NCI-H1417 treated with DMSO at 0.1 percent for 48 hours (cell line): Measurements from ENCODE around the gene LAMP2.
"Not testable (repeated sequence)": the region's sequence is repeated elsewhere in the genome, so short reads cannot be mapped to it uniquely, and the experiment has no call there.

ENCODE experiments used
- DNase-seq: peaks from one replicate; lab custom pipeline; 2025; lab: John Stamatoyannopoulos, UW

LAMP2 gene

DNA sequence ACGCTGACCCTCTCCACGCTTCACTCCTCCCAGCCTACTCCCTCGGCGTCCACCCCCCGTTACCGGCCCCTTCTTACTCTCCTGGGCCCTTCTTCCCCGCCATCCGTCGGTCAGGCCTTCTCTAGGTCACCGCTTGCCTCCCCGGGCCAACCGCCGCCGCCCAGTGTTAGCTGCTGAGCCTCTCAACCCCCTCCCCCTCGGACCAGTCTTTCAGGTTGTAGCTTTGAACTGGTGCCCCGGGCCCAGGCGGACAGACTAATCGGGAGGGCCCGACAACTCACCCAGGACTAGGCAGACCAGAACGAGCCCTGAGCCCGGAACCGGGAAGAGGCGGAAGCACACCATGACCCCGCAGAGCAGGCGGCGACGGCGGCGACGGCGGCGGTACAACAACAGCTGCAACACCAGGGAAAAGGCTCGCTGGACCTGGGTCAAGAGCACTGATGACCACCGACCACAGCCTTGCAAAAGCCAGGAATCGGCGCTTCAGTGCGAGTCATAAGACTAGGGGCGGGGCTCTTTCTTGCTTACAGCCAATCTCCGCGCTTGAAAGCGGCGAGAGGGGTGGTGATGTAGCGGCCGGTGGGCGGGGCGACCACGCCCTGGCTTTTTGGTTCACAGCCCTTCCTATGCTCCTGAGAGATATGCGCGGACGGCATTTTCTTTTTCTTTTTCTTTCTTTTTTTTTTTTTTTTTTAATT lies at the start of gene LAMP2:
Gene LAMP2, minus strand, starts transcription at position 472 of the 701 bp plus-strand sequence. Its CDS starts 127 bp downstream, at position 345.
- peak; percentile 51 for DNase-seq

DNA sequence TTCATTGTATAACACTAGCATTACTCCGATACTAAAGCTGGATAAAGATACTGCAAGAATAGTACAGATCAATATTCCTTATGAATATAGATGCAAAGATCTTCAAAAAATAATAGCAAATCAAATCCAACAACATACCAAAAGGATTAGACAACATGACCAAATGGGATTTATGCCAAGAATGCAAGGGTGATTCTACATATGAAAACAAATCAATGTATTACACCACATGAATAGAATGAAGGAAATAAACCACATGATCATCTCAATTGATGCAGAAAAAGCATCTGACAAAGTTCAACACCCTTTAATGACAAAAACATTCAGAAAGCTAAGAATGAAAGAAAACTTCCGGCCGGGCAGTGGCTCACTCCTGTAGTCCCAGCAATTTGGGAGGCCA lies 48.8 kb upstream of the LAMP2 start:
- DNase-seq, result no peak

DNA sequence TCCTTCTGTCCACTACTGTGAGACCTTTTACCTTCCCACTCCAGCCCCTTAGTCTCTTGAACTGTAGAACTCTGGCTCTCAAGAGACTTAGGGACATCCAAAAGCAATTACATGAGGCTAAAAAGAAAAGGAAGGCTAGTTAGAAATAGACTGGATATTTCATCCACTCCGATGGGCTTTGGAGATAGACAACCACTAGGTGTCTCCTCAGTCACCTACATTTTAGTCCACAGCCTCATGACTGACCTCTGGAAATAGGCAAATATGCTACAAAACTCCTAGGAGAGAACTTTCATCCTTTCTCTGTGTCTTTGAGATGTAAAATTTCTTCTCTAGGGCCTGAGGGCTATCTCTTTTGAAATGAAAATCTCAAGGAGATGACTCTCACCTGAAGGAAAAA lies 45.1 kb upstream of the LAMP2 start:
- no peak for DNase-seq

DNA sequence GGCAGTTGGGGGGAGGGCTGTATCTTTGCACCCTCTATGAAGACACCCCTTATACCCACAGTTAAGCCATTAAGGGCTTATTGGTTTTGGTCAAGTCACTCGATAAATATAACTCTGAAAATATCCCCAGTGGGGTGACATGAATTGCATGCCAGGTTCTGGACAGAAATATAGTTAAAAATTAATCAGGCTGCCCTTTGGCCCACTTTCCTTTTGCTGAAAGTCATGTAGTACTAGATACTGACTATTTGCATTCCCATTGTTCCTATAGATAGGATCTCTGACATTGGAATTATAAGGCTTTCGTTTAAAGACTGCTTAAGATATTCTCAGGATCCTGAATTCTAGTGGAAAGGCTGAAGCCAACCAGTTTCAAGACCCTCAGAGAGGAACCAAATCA lies 43.5 kb upstream of the LAMP2 start:
- no peak for DNase-seq

GRCh38 chrX:120512222-120512621 lies 43.1 kb upstream of the LAMP2 start:
- no peak for DNase-seq

DNA sequence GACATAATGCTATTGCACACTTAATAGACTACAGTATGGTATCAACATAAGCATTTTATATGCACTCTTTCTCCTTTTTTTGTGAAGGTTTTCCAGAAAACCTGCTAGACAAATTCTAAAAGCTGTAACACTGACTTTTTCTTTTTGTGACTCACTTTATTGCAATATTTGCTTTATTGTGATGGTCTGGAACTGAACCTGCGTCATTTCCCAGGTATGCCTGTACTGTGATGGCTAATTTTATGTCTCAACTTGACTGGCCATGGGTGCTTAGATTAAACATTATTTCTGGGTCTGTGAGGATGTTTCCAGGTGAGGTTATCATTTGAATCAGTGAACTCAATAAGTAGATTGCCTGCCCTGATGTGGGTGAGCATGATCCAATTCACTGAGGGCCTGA lies 35.5 kb upstream of the LAMP2 start:
- DNase-seq, result no peak

- no peak for DNase-seq
Observed at GRCh38 chrX:120499301-120500072, 30.4 kb upstream of the LAMP2 start.

DNA sequence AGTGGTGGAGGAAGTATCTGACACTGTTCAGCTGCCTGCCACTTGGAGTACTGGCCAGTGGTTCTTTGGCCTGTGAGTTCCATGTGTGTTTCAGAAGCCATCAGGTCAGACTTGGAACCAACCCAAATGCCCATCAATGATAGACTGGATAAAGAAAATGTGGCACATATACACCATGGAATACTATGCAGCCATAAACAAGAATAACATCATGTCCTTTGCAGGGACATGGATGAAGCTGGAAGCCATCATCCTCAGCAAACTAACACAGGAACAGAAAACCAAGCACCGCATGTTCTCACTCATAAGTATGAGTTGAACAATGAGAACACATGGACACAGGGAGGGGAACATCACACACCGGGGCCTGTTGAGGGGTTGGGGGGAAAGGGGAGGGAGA lies 21.0 kb upstream of the LAMP2 start:
- not testable (repeated sequence) for DNase-seq

- no peak for DNase-seq
Observed at GRCh38 chrX:120486786-120487185, 17.7 kb upstream of the LAMP2 start.

DNA sequence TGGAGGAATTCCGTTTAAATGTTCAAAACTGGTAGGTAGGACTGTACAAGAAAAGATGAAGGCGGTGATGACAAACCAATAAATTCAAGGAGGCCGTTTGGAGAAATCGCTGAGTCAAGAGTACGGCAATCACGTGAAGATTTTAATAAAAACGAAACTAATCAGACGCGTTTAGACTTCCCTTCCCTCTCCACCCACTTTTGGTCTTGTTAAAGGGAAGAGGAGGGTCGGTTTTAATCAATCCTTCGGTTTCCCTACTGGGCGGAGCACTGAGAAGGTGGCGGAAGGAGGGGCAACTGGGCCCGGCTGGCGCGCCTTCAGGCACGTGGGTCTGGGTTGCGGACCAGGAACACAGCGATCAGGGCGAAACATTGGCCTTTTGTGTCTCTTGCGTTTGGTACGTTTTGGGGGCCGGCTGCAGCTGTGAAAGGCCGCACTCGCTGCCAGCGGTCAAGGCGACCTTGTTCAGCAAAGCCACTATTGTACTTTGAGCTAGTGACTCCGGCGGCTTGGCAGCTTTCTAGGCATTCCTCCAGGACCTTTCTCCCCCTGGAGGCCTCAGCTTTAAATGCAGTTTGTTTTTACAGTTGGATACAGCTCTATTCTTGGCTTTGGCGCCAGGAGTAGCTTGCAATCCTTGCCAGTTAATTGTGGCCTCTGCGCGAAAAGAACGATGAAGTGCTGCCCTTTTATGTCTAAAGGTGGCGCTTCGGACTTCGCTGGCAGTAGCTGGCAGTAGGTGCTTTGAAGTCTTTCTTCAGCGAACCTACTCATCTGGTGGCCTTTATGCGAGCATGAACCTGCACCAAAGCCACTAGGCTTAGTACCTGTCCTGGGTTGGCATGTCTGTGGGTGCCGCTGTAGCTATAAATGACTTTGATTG lies 16.8 kb upstream of the LAMP2 start:
- peak; percentile 75 for DNase-seq

DNA sequence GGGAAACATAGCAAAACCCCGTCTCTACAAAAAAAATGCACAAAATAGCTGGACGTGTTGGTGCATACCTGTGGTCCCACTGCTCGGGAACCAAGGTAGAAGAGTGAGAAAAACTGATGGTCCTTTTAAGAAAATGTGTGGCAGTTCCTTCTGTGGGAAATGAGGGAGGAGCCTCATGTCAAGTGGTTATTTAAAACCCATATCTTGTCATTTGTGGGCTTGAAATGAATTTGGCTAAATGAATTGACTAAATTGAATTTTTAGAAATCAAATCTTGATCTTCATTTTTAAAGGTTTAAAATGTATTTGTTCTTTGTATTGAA lies 16.2 kb upstream of the LAMP2 start:
- no peak for DNase-seq

DNA sequence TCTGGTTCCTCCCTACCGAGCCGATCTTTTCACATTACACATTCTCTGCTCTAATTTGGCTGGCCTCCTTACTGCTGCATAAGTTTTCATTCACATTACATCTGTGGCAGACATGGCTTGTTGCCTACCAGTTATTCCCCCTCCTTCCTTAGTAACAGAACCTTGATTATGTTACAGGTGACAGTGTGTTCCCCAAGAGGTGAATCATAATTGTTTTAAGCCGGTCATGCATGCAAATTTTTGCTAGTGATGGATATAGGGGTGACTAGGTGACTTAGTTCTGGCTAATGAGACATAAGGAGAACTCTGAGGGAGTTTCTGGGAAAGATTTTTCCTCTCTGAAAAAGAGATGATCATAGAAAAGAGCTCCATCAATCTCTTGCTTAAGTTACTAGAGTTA lies 8.4 kb upstream of the LAMP2 start:
- no peak for DNase-seq

- DNase-seq, result no peak
Observed at GRCh38 chrX:120476714-120477113, 7.6 kb upstream of the LAMP2 start.

GRCh38 chrX:120475447-120475846 lies 6.4 kb upstream of the LAMP2 start:
- DNase-seq, result not testable (repeated sequence)

GRCh38 chrX:120474085-120474484 lies 5.0 kb upstream of the LAMP2 start:
- no peak for DNase-seq

DNA sequence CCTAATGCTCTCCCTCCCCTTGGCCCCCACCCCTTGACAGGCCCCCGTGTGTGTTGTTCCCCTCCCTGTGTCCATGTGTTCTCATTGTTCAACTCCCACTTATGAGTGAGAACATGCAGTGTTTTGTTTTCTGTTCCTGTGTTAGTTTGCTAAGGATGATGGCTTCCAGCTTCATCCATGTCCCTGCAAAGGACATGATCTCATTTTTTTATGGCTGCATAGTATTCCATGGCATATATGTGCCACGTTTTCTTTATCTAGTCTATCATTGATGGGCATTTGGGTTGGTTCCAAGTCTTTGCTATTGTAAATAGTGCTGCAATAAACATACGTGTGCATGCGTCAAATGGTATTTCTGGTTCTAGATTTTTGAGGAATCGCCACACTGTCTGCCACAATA lies 561 bp upstream of the LAMP2 start:
- not testable (repeated sequence) for DNase-seq

GRCh38 chrX:120468479-120468824 lies 644 bp downstream of the LAMP2 start:
- DNase-seq, result no peak

GRCh38 chrX:120468071-120468470 lies 1.0 kb downstream of the LAMP2 start:
- no peak for DNase-seq

- no peak for DNase-seq
Observed at GRCh38 chrX:120464411-120464810, 4.7 kb downstream of the LAMP2 start.

DNA sequence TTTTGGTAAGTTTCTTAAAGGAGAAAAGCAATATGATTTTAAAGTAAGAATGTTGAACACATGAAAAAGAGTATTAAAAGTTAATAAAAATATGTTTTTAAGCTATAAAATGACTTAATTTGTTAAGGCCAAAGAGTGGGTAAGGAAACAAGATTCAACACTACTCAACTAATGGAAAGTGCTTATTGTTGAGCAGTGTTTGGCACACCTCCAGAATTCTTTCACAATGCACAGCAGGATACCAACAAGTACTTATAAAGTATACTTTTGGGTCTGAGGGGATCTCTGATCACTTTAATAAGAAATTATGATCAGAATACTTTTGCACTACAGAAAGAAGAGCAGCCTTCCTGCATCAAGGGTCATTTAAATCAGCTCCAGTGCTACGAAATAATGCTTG lies 5.9 kb downstream of the LAMP2 start:
- no peak for DNase-seq

- no peak for DNase-seq
Observed at GRCh38 chrX:120462370-120462769, 6.7 kb downstream of the LAMP2 start.

DNA sequence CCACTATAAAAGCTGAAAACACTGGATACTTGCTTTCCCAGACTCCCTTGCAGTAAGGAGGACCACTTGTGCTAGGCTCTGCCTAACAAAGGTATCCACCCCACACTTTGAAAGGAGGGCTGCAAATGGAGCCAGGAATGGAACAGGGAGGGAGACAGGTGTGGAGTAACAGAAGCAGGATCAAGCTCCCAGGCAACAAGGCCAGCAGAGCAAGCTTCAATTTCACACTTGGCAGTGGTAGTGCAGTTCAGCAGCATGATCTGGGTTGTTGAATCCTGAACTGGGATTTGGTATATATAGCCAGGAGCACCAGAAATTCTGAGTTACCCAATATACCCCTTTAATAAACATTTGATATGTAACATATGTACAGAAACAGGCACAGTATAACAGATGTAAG lies 9.8 kb downstream of the LAMP2 start:
- DNase-seq, result no peak

GRCh38 chrX:120457766-120458180 lies 11.3 kb downstream of the LAMP2 start:
- no peak for DNase-seq
